IgD-negative memory B cell (primary cell): ENCODE measurements around the gene BICRAL. TPM values are rescaled to one million over a fixed set of nuclear protein-coding genes. Genes with fewer than 3 reads are reported as not detected.
"Not testable (repeated sequence)": the region's sequence is repeated elsewhere in the genome, so short reads cannot be mapped to it uniquely, and the experiment has no call there.

ENCODE experiments used
- H3K27ac Mint-ChIP-seq, 3 donors: one replicate each; pipeline ENCODE4 v1.8.0; 2020 to 2022; ENCODE audit warnings: mild to moderate bottlenecking in 3 of 3, mixed read lengths in 3 of 3, moderate library complexity in 1 of 3
- H3K27me3 Mint-ChIP-seq: one replicate; pipeline ENCODE4 v1.8.0; 2021; ENCODE audit warnings: mixed read lengths
- H3K36me3 Mint-ChIP-seq: one replicate; pipeline ENCODE4 v1.8.0; 2020; ENCODE audit warnings: mild to moderate bottlenecking, mixed read lengths
- H3K4me1 Mint-ChIP-seq, 3 donors: one replicate each; pipeline ENCODE4 v1.8.0; 2020 to 2022; ENCODE audit warnings: mixed read lengths in 3 of 3, mild to moderate bottlenecking in 1 of 3
- H3K4me3 Mint-ChIP-seq, 4 donors: one replicate each; pipeline ENCODE4 v1.8.0; 2020 to 2022; ENCODE audit warnings: mild to moderate bottlenecking in 4 of 4, mixed read lengths in 4 of 4, moderate library complexity in 3 of 4
- H3K9me3 Mint-ChIP-seq, 3 donors: one replicate each; pipeline ENCODE4 v1.8.0; 2020 to 2021; ENCODE audit warnings: mixed read lengths in 3 of 3, mild to moderate bottlenecking in 1 of 3
- polyA plus RNA-seq: library from polyadenylated mRNA; unstranded; fragments of 300-500 nt; fragmentation: Illumina TruSeq; gene quantifications from one replicate; pipeline ENCODE4 v1.2.3, GENCODE V29; 2021

BICRAL gene
- polyA plus RNA-seq, 1 donor from 2014 or later: 4.7 TPM

- H3K4me1 Mint-ChIP-seq: peaks cover 0 to 4% (median 3%) of the 10 kb centered on the region in 3 donors
- peak overlapping the region in 1 of 4 donors; percentile 4 for H3K4me3 Mint-ChIP-seq
- no peaks in the 10 kb centered on the region for H3K9me3 Mint-ChIP-seq
- peak overlapping the region in 1 of 3 donors; percentile 11 for H3K27ac Mint-ChIP-seq
- peaks cover 4% of the 10 kb centered on the region for H3K36me3 Mint-ChIP-seq
- no peaks in the 10 kb centered on the region for H3K27me3 Mint-ChIP-seq
These were observed 89.9 kb downstream of the BICRAL start for GRCh38 chr6:42871711-42872110.

- Mint-ChIP-seq H3K27ac (peak overlapping the region in 1 of 3 donors; percentile 32), H3K27me3 (no peaks in the 10 kb centered on the region), H3K4me1 (peaks cover 0 to 4% (median 3%) of the 10 kb centered on the region in 3 donors), H3K4me3 (peak overlapping the region in 1 of 4 donors; percentile 53), H3K9me3 (no peaks in the 10 kb centered on the region), H3K36me3 (no peaks in the 10 kb centered on the region)
These were observed 91.5 kb downstream of the BICRAL start for GRCh38 chr6:42873313-42873712.

GRCh38 chr6:42877695-42878094 lies 95.8 kb downstream of the BICRAL start:
- H3K4me1 Mint-ChIP-seq: peaks cover 6 to 10% (median 7%) of the 10 kb centered on the region in 3 donors
- no peaks in the 10 kb centered on the region for H3K36me3 Mint-ChIP-seq
- peak overlapping the region in 2 of 4 donors; percentile 83 to 85 for H3K4me3 Mint-ChIP-seq
- peak overlapping the region in 1 of 3 donors; percentile 73 for H3K27ac Mint-ChIP-seq
- no peaks in the 10 kb centered on the region for H3K9me3 Mint-ChIP-seq
- H3K27me3 Mint-ChIP-seq: no peaks in the 10 kb centered on the region

GRCh38 chr6:42879372-42880239 lies 97.8 kb downstream of the BICRAL start, which contains the start of gene RPL7L1:
RPL7L1 (plus strand) TSS chr6:42879616; CDS start chr6:42879911, 295 bp downstream.
- peaks cover 5 to 11% (median 11%) of the 10 kb centered on the region in 3 donors for H3K4me1 Mint-ChIP-seq
- H3K4me3 Mint-ChIP-seq: peak within 1 kb of the TSS; percentile 86 to 99 (median 98)
- peak within 1 kb of the TSS; percentile 83 to 99 (median 99) for H3K27ac Mint-ChIP-seq
- no peaks in the 10 kb centered on the region for H3K9me3 Mint-ChIP-seq
- H3K36me3 Mint-ChIP-seq: peaks cover 2% of the 10 kb centered on the region
- H3K27me3 Mint-ChIP-seq: no peaks in the 10 kb centered on the region

GRCh38 chr6:42880240-42880817 lies 98.5 kb downstream of the BICRAL start:
- not testable (repeated sequence) for H3K36me3 Mint-ChIP-seq, H3K9me3 Mint-ChIP-seq, H3K27me3 Mint-ChIP-seq
- Mint-ChIP-seq H3K4me3 (peak overlapping the region; percentile 86 to 99 (median 98)), H3K4me1 (peaks cover 5 to 11% (median 11%) of the 10 kb centered on the region in 3 donors), H3K27ac (peak overlapping the region; percentile 83 to 99 (median 99))

- H3K9me3 Mint-ChIP-seq, H3K27me3 Mint-ChIP-seq, H3K36me3 Mint-ChIP-seq: not testable (repeated sequence)
- peaks cover 5 to 11% (median 11%) of the 10 kb centered on the region in 3 donors for H3K4me1 Mint-ChIP-seq
- peak overlapping the region; percentile 83 to 99 (median 99) for H3K27ac Mint-ChIP-seq
- H3K4me3 Mint-ChIP-seq: peak overlapping the region; percentile 86 to 99 (median 98)
These were observed 99.0 kb downstream of the BICRAL start for GRCh38 chr6:42880871-42881270.

- Mint-ChIP-seq H3K4me1 (peaks cover 5 to 13% (median 8%) of the 10 kb centered on the region in 3 donors), H3K27me3 (no peaks in the 10 kb centered on the region), H3K36me3 (peaks cover 4% of the 10 kb centered on the region), H3K4me3 (peak overlapping the region in 2 of 4 donors; percentile 37 to 50), H3K27ac (peak overlapping the region in 1 of 3 donors; percentile 21), H3K9me3 (no peaks in the 10 kb centered on the region)
These were observed 103.8 kb downstream of the BICRAL start for GRCh38 chr6:42885702-42886101.

- H3K4me3 Mint-ChIP-seq: peak overlapping the region in 1 of 4 donors; percentile 99
- not testable (repeated sequence) for H3K27me3 Mint-ChIP-seq, H3K36me3 Mint-ChIP-seq, H3K9me3 Mint-ChIP-seq
- H3K27ac Mint-ChIP-seq: peak overlapping the region in 2 of 3 donors; percentile 59 to 63
- H3K4me1 Mint-ChIP-seq: peaks cover 4 to 20% (median 11%) of the 10 kb centered on the region in 3 donors
These were observed 106.3 kb downstream of the BICRAL start for GRCh38 chr6:42888201-42888600.

- H3K36me3 Mint-ChIP-seq: peaks cover 2% of the 10 kb centered on the region
These were observed 108.0 kb downstream of the BICRAL start for GRCh38 chr6:42889815-42890214.

GRCh38 chr6:42890311-42891198 lies 108.7 kb downstream of the BICRAL start:
- H3K4me1 Mint-ChIP-seq: peaks cover 15 to 28% (median 24%) of the 10 kb centered on the region in 3 donors
- no peaks in the 10 kb centered on the region for H3K9me3 Mint-ChIP-seq
- H3K36me3 Mint-ChIP-seq: peaks cover 2% of the 10 kb centered on the region
- no peaks in the 10 kb centered on the region for H3K27me3 Mint-ChIP-seq
- H3K4me3 Mint-ChIP-seq: peak overlapping the region; percentile 98 to 100 (median 99)
- peak overlapping the region; percentile 95 to 98 (median 97) for H3K27ac Mint-ChIP-seq

More at GRCh38 chr6:42889815-42890214, 108.0 kb downstream of the BICRAL start:
- H3K27ac Mint-ChIP-seq: peak overlapping the region; percentile 95 to 98 (median 97)
- no peaks in the 10 kb centered on the region for H3K9me3 Mint-ChIP-seq
- H3K4me1 Mint-ChIP-seq: peaks cover 15 to 28% (median 24%) of the 10 kb centered on the region in 3 donors
- H3K27me3 Mint-ChIP-seq: no peaks in the 10 kb centered on the region
- H3K4me3 Mint-ChIP-seq: peak overlapping the region; percentile 98 to 100 (median 99)

- no peaks in the 10 kb centered on the region for H3K9me3 Mint-ChIP-seq
- H3K27ac Mint-ChIP-seq: peak overlapping the region; percentile 95 to 98 (median 97)
- H3K4me1 Mint-ChIP-seq: peaks cover 15 to 28% (median 24%) of the 10 kb centered on the region in 3 donors
- no peaks in the 10 kb centered on the region for H3K36me3 Mint-ChIP-seq
- peak overlapping the region; percentile 98 to 100 (median 99) for H3K4me3 Mint-ChIP-seq
- no peaks in the 10 kb centered on the region for H3K27me3 Mint-ChIP-seq
These were observed 109.4 kb downstream of the BICRAL start for GRCh38 chr6:42891199-42891722.

GRCh38 chr6:42894041-42894828 lies 112.4 kb downstream of the BICRAL start:
- H3K27me3 Mint-ChIP-seq, H3K36me3 Mint-ChIP-seq, H3K9me3 Mint-ChIP-seq: not testable (repeated sequence)
- peak overlapping the region; percentile 67 to 91 (median 80) for H3K4me3 Mint-ChIP-seq
- H3K27ac Mint-ChIP-seq: peak overlapping the region; percentile 41 to 84 (median 77)
- H3K4me1 Mint-ChIP-seq: peaks cover 17 to 33% (median 27%) of the 10 kb centered on the region in 3 donors

GRCh38 chr6:42896178-42896719 lies 114.4 kb downstream of the BICRAL start:
- no peaks in the 10 kb centered on the region for H3K9me3 Mint-ChIP-seq
- H3K4me3 Mint-ChIP-seq: no peak overlapping the region
- no peak overlapping the region for H3K27ac Mint-ChIP-seq
- H3K36me3 Mint-ChIP-seq: no peaks in the 10 kb centered on the region
- H3K27me3 Mint-ChIP-seq: no peaks in the 10 kb centered on the region
- H3K4me1 Mint-ChIP-seq: peaks cover 17 to 21% (median 19%) of the 10 kb centered on the region in 3 donors
